PC-3 (cell line): Measurements from ENCODE around the gene BMP2K. TPM values are rescaled to one million over a fixed set of nuclear protein-coding genes. Genes with fewer than 3 reads are reported as not detected.

ENCODE experiments used
- ATAC-seq: fragments of 200-7000 bp; cut with Tn5 transposase; 2 replicates; pipeline ENCODE4 v1.9.1; 2020; ENCODE audit warnings: mild to moderate bottlenecking, moderate library complexity
- BruUV-seq: library from RNA; stranded (reverse); fragments of 400-500 nt; replicated peaks from 2 replicates; lab custom pipeline; 2021; lab: Mats Ljungman, UMichigan
- CTCF ChIA-PET: fragments of 300-600 bp; sonication (Branson Sonifier 250); formaldehyde crosslinking; loops from one replicate; lab custom pipeline; 2022; ENCODE audit warnings: antibody characterized with exemption; lab: Charles Lee
- POLR2A ChIA-PET: fragments of 300-600 bp; sonication (Branson Sonifier 250); formaldehyde crosslinking; loops from one replicate; lab custom pipeline; 2022; ENCODE audit warnings: antibody characterized with exemption; ENCODE audit not compliant: unreplicated experiment; lab: Charles Lee
- DNase-seq: peaks from one replicate; pipeline ENCODE4 v3.0.0-alpha.2; 2015
- H2AFZ ChIP-seq: fragments of 300-600 bp; sonication (generic); 2 replicates; pipeline ENCODE4 v1.6.0; 2016; ENCODE audit warnings: antibody characterized with exemption, low read length
- H3F3A ChIP-seq: fragments of 300-600 bp; sonication (generic); one replicate; pipeline ENCODE4 v1.6.0; 2017; ENCODE audit warnings: antibody characterized with exemption, low read length, control low read depth, mild to moderate bottlenecking; ENCODE audit not compliant: unreplicated experiment
- H3K27ac ChIP-seq: fragments of 300-600 bp; sonication (generic); 2 replicates; pipeline ENCODE4 v1.5.1; 2016; ENCODE audit warnings: mild to moderate bottlenecking, low read length
- H3K27me3 ChIP-seq: fragments of 300-600 bp; sonication (generic); 2 replicates; pipeline ENCODE4 v1.6.1; 2016; ENCODE audit warnings: low read length, mixed read lengths
- H3K36me3 ChIP-seq: fragments of 300-600 bp; sonication (generic); 2 replicates; pipeline ENCODE4 v1.6.1; 2016; ENCODE audit warnings: low read depth, mixed run types, low read length, mixed read lengths
- H3K4me1 ChIP-seq: fragments of 300-600 bp; sonication (generic); 2 replicates; pipeline ENCODE4 v1.5.1; 2016; ENCODE audit warnings: low read length; ENCODE audit not compliant: insufficient read depth
- H3K4me2 ChIP-seq: fragments of 300-600 bp; sonication (generic); 2 replicates; pipeline ENCODE4 v1.6.0; 2016; ENCODE audit warnings: low read length
- H3K4me3 ChIP-seq: fragments of 300-600 bp; sonication (generic); 2 replicates; pipeline ENCODE4 v1.5.1; 2016; ENCODE audit warnings: mild to moderate bottlenecking, low read length, mixed read lengths
- H3K79me2 ChIP-seq: fragments of 300-600 bp; sonication (generic); 2 replicates; pipeline ENCODE4 v1.6.1; 2017; ENCODE audit warnings: low read length, mixed read lengths
- H3K9ac ChIP-seq: fragments of 300-600 bp; sonication (generic); 2 replicates; pipeline ENCODE4 v1.6.0; 2016; ENCODE audit warnings: mild to moderate bottlenecking, low read length
- H3K9me2 ChIP-seq: fragments of 300-600 bp; sonication (generic); replicated peaks from 2 replicates; pipeline ENCODE4 v1.6.1; 2016; ENCODE audit warnings: mixed run types, low read length, mixed read lengths
- H3K9me3 ChIP-seq: fragments of 300-600 bp; sonication (generic); 2 replicates; pipeline ENCODE4 v1.6.1; 2016; ENCODE audit warnings: low read length, mixed read lengths
- H4K20me1 ChIP-seq: fragments of 300-600 bp; sonication (generic); 2 replicates; pipeline ENCODE4 v1.6.1; 2016; ENCODE audit warnings: low read length, mixed read lengths
- CTCF ChIP-seq: fragments of 300-600 bp; sonication (generic); conservative IDR thresholded peaks from 2 replicates; pipeline ENCODE4 v1.5.1; 2017; ENCODE audit warnings: antibody characterized with exemption, low read depth, mild to moderate bottlenecking, low read length
- EZH2 ChIP-seq: fragments of 300-600 bp; sonication (generic); IDR thresholded peaks from one replicate; pipeline ENCODE4 v1.6.1; 2017; ENCODE audit warnings: antibody characterized with exemption, mild to moderate bottlenecking, low read length; ENCODE audit not compliant: unreplicated experiment
- EZH2phosphoT487 ChIP-seq: fragments of 300-600 bp; sonication (generic); IDR thresholded peaks from 2 replicates; pipeline ENCODE4 v1.6.1; 2018; ENCODE audit warnings: mild to moderate bottlenecking, antibody characterized with exemption, low read length, borderline replicate concordance
- intact Hi-C: fragments of 100-400 bp; cut with micrococcal nuclease; formaldehyde crosslinking; loops from 2 replicates; pipeline ENCODE4 v1.9.0; 2023
- total RNA-seq: library from RNA; depleted of rRNA; stranded (reverse); fragments of >200 nt; gene quantifications from 2 replicates; pipeline ENCODE4 v1.2.3, GENCODE V29; 2014

BMP2K gene
- total RNA-seq, 1 experiment from 2014 or later = 24.5 TPM

GRCh38 chr4:78772526-78773091 is 3.5 kb upstream of the BMP2K start:
- Histone ChIP-seq H2AFZ (no peak overlapping the region), H3K9me2 (no peaks in the 10 kb centered on the region), H3K79me2 (peaks cover 10% of the 10 kb centered on the region), H3K4me2 (no peak overlapping the region), H3K27me3 (no peaks in the 10 kb centered on the region), H3K9ac (no peak overlapping the region), H3K9me3 (no peaks in the 10 kb centered on the region), H3K27ac (no peak overlapping the region), H3K4me1 (peaks cover 32% of the 10 kb centered on the region), H3F3A (no peaks in the 10 kb centered on the region), H4K20me1 (peaks cover 6% of the 10 kb centered on the region; the same call in 1 of the 2 replicates), H3K4me3 (no peak overlapping the region), H3K36me3 (no peaks in the 10 kb centered on the region)
- TF ChIP-seq CTCF (no peak), EZH2phosphoT487 (no peak), EZH2 (no peak)
- ATAC-seq (no peak), DNase-seq (no peak)
- ChIA-PET POLR2A (interaction anchor here (0.7 kb wide), 1 partner anchor 408 kb away, joined by 4 read pairs; no protein-coding TSS in a partner anchor), CTCF (no interaction called here)
- intact Hi-C loops = loop anchor here (10.0 kb wide), 1 partner anchor 158 kb away; no protein-coding TSS in a partner anchor
- no TSS peak for BruUV-seq

- H3K9me2 ChIP-seq = no peaks in the 10 kb centered on the region
- no peaks in the 10 kb centered on the region for H3F3A ChIP-seq
- DNase-seq (no peak), ATAC-seq (no peak)
- no peaks in the 10 kb centered on the region for H3K9me3 ChIP-seq
- H2AFZ ChIP-seq = no peak overlapping the region
- no peak overlapping the region for H3K9ac ChIP-seq
- H3K79me2 ChIP-seq = peaks cover 28% of the 10 kb centered on the region
- no peaks in the 10 kb centered on the region for H3K36me3 ChIP-seq
- intact Hi-C loops = loop anchor here (10.0 kb wide), 1 partner anchor 160 kb away; no protein-coding TSS in a partner anchor
- TF ChIP-seq CTCF = no peak
- TF ChIP-seq EZH2 = no peak
- TF ChIP-seq EZH2phosphoT487 = no peak
- H4K20me1 ChIP-seq = peaks cover 17% of the 10 kb centered on the region; the same call in 1 of the 2 replicates
- CTCF ChIA-PET = no interaction called here
- no peaks in the 10 kb centered on the region for H3K27me3 ChIP-seq
- POLR2A ChIA-PET = no interaction called here
- H3K4me2 ChIP-seq = no peak overlapping the region
- BruUV-seq = no TSS peak
- peaks cover 38% of the 10 kb centered on the region for H3K4me1 ChIP-seq
- no peak overlapping the region for H3K27ac ChIP-seq
- no peak overlapping the region for H3K4me3 ChIP-seq
Measured at GRCh38 chr4:78774417-78774816, 1.7 kb upstream of the BMP2K start.
